GM12878 (cell line): Measurements from ENCODE around the gene PTPRJ. TPM values are rescaled to one million over a fixed set of nuclear protein-coding genes. Genes with fewer than 3 reads are reported as not detected.

ENCODE experiments used
- ATAC-seq: fragments of 200-7000 bp; cut with Tn5 transposase; 3 replicates; pipeline ENCODE4 v1.9.1; 2020; ENCODE audit warnings: mild to moderate bottlenecking, moderate library complexity
- BruUV-seq: library from RNA; stranded (reverse); fragments of 400-500 nt; replicated peaks from 2 replicates; lab custom pipeline; 2021; lab: Mats Ljungman, UMichigan
- CTCF ChIA-PET: fragments of 300-600 bp; sonication (Branson Sonifier 250); formaldehyde crosslinking; extraction: SDS; loops from one replicate; lab custom pipeline; 2021; ENCODE audit warnings: inconsistent platforms; lab: Yijun Ruan, JAX
- POLR2A ChIA-PET: fragments of 350-600 bp; formaldehyde crosslinking; extraction: SDS; loops from one replicate; lab custom pipeline; 2021; ENCODE audit warnings: inconsistent platforms; lab: Charles Lee
- RAD21 ChIA-PET: fragments of 300-600 bp; sonication (Branson Sonifier 250); formaldehyde crosslinking; loops from one replicate; lab custom pipeline; 2023; ENCODE audit warnings: antibody characterized with exemption; ENCODE audit not compliant: unreplicated experiment; lab: Charles Lee
- SMC1A ChIA-PET: fragments of 300-600 bp; sonication (Branson Sonifier 250); formaldehyde crosslinking; loops from one replicate; lab custom pipeline; 2023; ENCODE audit not compliant: unreplicated experiment, uncharacterized antibody; lab: Charles Lee
- DNase-seq: peaks from one replicate; pipeline ENCODE4 v3.0.0-alpha.2; 2011; ENCODE audit warnings: low read depth, low spot score
- FAIRE-seq: peaks from 3 replicates; lab custom pipeline; 2011; peaks lifted over from hg19 to GRCh38; lab: Jason Lieb, UNC
- H2AFZ ChIP-seq: 2 replicates; pipeline ENCODE4 v1.6.0; 2011; ENCODE audit warnings: low read depth, low read length, control low read depth; ENCODE audit not compliant: control insufficient read depth
- H3K27ac ChIP-seq: 2 replicates; pipeline ENCODE4 v1.5.1; 2011; ENCODE audit warnings: control low read depth; ENCODE audit not compliant: control insufficient read depth, insufficient read depth
- H3K27me3 ChIP-seq, 2 experiments: replicated peaks in 1 of 2; 2 replicates each; pipeline versions ENCODE4 v1.6.0 to v1.6.1; 2011; ENCODE audit warnings: low read length in 1 of 2; ENCODE audit not compliant: control insufficient read depth in 2 of 2, insufficient read depth in 2 of 2
- H3K36me3 ChIP-seq, 2 experiments: 2 replicates each; pipeline ENCODE4 v1.5.1; 2011; ENCODE audit warnings: low read length in 1 of 2; ENCODE audit not compliant: control insufficient read depth in 2 of 2, insufficient read depth in 2 of 2
- H3K4me1 ChIP-seq: 2 replicates; pipeline ENCODE4 v1.6.1; 2011; ENCODE audit warnings: mild to moderate bottlenecking, low read length, moderate library complexity, mixed read lengths; ENCODE audit not compliant: control insufficient read depth, insufficient read depth
- H3K4me2 ChIP-seq: 2 replicates; pipeline ENCODE4 v1.6.0; 2011; ENCODE audit warnings: control low read depth; ENCODE audit not compliant: control insufficient read depth, insufficient read depth
- H3K4me3 ChIP-seq: fragments of 200-600 bp; sonication (generic); 2 replicates; pipeline ENCODE4 v1.5.1; 2016
- H3K79me2 ChIP-seq: 2 replicates; pipeline ENCODE4 v1.6.0; 2011; ENCODE audit warnings: low read length; ENCODE audit not compliant: control insufficient read depth, insufficient read depth
- H3K9ac ChIP-seq: 2 replicates; pipeline ENCODE4 v1.8.0; 2011; ENCODE audit warnings: low read length, control low read depth, mixed read lengths; ENCODE audit not compliant: control insufficient read depth, insufficient read depth
- H3K9me3 ChIP-seq: replicated peaks from 3 replicates; pipeline ENCODE4 v1.5.1; 2011; ENCODE audit warnings: mild to moderate bottlenecking, low read length; ENCODE audit not compliant: control insufficient read depth, insufficient read depth
- H4K20me1 ChIP-seq: 2 replicates; pipeline ENCODE4 v1.6.0; 2011; ENCODE audit not compliant: control insufficient read depth, insufficient read depth
- BRCA1 ChIP-seq: IDR thresholded peaks from 2 replicates; pipeline ENCODE4 v1.6.1; 2011; ENCODE audit warnings: low read depth, low read length, improper control_type of control experiment
- CBFB ChIP-seq: IDR thresholded peaks from 2 replicates; pipeline ENCODE4 v1.6.1; 2016; ENCODE audit warnings: antibody characterized with exemption, low read depth
- CREB1 ChIP-seq: IDR thresholded peaks from 2 replicates; pipeline ENCODE4 v1.6.1; 2012; ENCODE audit warnings: low read depth, mild to moderate bottlenecking, inconsistent platforms
- IKZF1 ChIP-seq: fragments of 450-650 bp; conservative IDR thresholded peaks from 2 replicates; pipeline ENCODE4 v1.6.1; 2017; ENCODE audit warnings: antibody characterized with exemption, mild to moderate bottlenecking
- MLLT1 ChIP-seq: fragments of 450-650 bp; IDR thresholded peaks from 2 replicates; pipeline ENCODE4 v1.6.1; 2016; ENCODE audit warnings: mild to moderate bottlenecking
- NR2C1 ChIP-seq: fragments of 450-650 bp; IDR thresholded peaks from 2 replicates; pipeline ENCODE4 v1.6.1; 2017; ENCODE audit warnings: antibody characterized with exemption, mild to moderate bottlenecking, moderate library complexity
- PRDM15 ChIP-seq: fragments of 450-650 bp; formaldehyde crosslinking; IDR thresholded peaks from 2 replicates; pipeline ENCODE4 v1.4.0; 2020; ENCODE audit warnings: mild to moderate bottlenecking, moderate library complexity
- RUNX3 ChIP-seq: IDR thresholded peaks from 2 replicates; pipeline ENCODE4 v1.6.1; 2012; ENCODE audit warnings: low read length, inconsistent platforms
- ZNF217 ChIP-seq: fragments of 450-650 bp; IDR thresholded peaks from 2 replicates; pipeline ENCODE4 v1.6.1; 2017; ENCODE audit warnings: antibody characterized with exemption, mild to moderate bottlenecking
- WGBS: methylation state at CpG from one replicate; pipeline ENCODE4 v1.1.6; 2016; ENCODE audit warnings: low lambda C conversion rate; ENCODE audit not compliant: insufficient replicate concordance, insufficient coverage; ENCODE audit errors: missing lambda C conversion rate; 5-methylcytosine and 5-hydroxymethylcytosine counted together
- in situ Hi-C: fragments of 300-500 bp; cut with MboI; formaldehyde crosslinking; loops from 9 replicates; pipeline ENCODE4 v1.14.3; 2018; ENCODE audit warnings: mixed read lengths
- intact Hi-C: fragments of 100-400 bp; cut with micrococcal nuclease; formaldehyde crosslinking; loops from one replicate; pipeline ENCODE4 v1.14.2; 2022; ENCODE audit not compliant: unreplicated experiment
- polyA plus RNA-seq, 11 experiments: library from polyadenylated mRNA; depleted of rRNA in 4 of 11; unstranded in 6 of 11; stranded (reverse) in 5 of 11; fragments of >200 nt; fragmentation: Nextera tagmentation in 4 of 11; fragmentation: Illumina TruSeq in 1 of 11; extraction: Ambion mirVana in 4 of 11; extraction: Trizol in 1 of 11; gene quantifications; 1 replicate in 1 of 11; 2 replicates in 10 of 11; pipeline versions ENCODE4 v1.2.1 to v1.2.3, GENCODE V29; 2011 to 2016; ENCODE audit warnings: inconsistent platforms in 2 of 11, missing spikeins in 2 of 11, low read depth in 1 of 11
- total RNA-seq, 4 experiments: library from RNA; depleted of rRNA in 3 of 4; stranded (reverse); fragments of >200 nt in 3 of 4; fragmentation: Illumina TruSeq in 1 of 4; extraction: Trizol in 1 of 4; gene quantifications; 2 replicates each; pipeline versions ENCODE4 v1.2.1 to v1.2.3, GENCODE V29; 2013 to 2021
- TF ChIP-seq, protein P1 (sequence below): IDR thresholded peaks from 2 replicates; pipeline ENCODE4 v1.6.1; 2012; ENCODE audit warnings: low read depth, low read length, improper control_type of control experiment

Gene PTPRJ
- total and polyA plus RNA-seq, 10 of the 15 experiments (the other 5 are each of a cell fraction or from before 2014, with no cell fraction given): 0.22 to 22.4 (median 7.4) TPM

GRCh38 chr11:48103621-48104567 lies 123.5 kb downstream of the PTPRJ start:
- H3K27me3 ChIP-seq: no peaks in the 10 kb centered on the region
- FAIRE-seq (no peak), ATAC-seq (0 out of 3 replicates have a peak, but pooled peaks have one; percentile 13), DNase-seq (no peak)
- ChIA-PET SMC1A (interaction anchor here (0.5 to 11.3 kb wide), 6 partner anchors 10 to 169 kb away, joined by 3 to 234 read pairs (median 3); no protein-coding TSS in a partner anchor), RAD21 (interaction anchor here (0.5 to 1.4 kb wide), 5 partner anchors 10 to 169 kb away, joined by 3 to 5 read pairs (median 3); no protein-coding TSS in a partner anchor), CTCF (interaction anchor here (0.6 to 10.9 kb wide), 3 partner anchors 10 to 168 kb away, joined by 3 to 244 read pairs (median 3); no protein-coding TSS in a partner anchor), POLR2A (interaction anchor here (0.7 to 1.2 kb wide), 2 partner anchors 10 to 29 kb away, joined by 3 read pairs; no protein-coding TSS in a partner anchor)
- in situ Hi-C loops: loop anchor here (10.0 kb wide), 1 partner anchor 169 kb away; no protein-coding TSS in a partner anchor
- H3K27ac ChIP-seq: peak overlapping the region; percentile 17; the same call in 1 of the 2 replicates
- BruUV-seq: no TSS peak
- no peak overlapping the region for H3K4me2 ChIP-seq
- intact Hi-C loops: no loop called here
- H3K9ac ChIP-seq: no peak overlapping the region
- no peaks in the 10 kb centered on the region for H3K36me3 ChIP-seq
- WGBS: 43% methylated on average over 12 of the region's 12 CpGs
- H2AFZ ChIP-seq: no peak overlapping the region
- no peaks in the 10 kb centered on the region for H3K9me3 ChIP-seq
- H3K79me2 ChIP-seq: peaks cover 6% of the 10 kb centered on the region
- H3K4me3 ChIP-seq: no peak overlapping the region
- peaks cover 49% of the 10 kb centered on the region for H3K4me1 ChIP-seq
- no peaks in the 10 kb centered on the region; the same call in 1 of the 2 replicates for H4K20me1 ChIP-seq
- TF ChIP-seq RUNX3 (peak; percentile 44; the same call in 1 of the 2 replicates), PRDM15 (CRISPR knock-in tag) (no peak), MLLT1 (0 out of 2 replicates have a peak, but pooled peaks have one; percentile 37), CREB1 (0 out of 2 replicates have a peak, but pooled peaks have one; percentile 19), NR2C1 (no peak), IKZF1 (peak; percentile 9; the same call in 1 of the 2 replicates), CBFB (no peak), ZNF217 (no peak), BRCA1 (no peak)
- TF ChIP-seq, protein P1, sequence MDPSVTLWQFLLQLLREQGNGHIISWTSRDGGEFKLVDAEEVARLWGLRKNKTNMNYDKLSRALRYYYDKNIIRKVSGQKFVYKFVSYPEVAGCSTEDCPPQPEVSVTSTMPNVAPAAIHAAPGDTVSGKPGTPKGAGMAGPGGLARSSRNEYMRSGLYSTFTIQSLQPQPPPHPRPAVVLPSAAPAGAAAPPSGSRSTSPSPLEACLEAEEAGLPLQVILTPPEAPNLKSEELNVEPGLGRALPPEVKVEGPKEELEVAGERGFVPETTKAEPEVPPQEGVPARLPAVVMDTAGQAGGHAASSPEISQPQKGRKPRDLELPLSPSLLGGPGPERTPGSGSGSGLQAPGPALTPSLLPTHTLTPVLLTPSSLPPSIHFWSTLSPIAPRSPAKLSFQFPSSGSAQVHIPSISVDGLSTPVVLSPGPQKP: no peak
